Measurements from ENCODE around the gene TSPAN15.

Gene TSPAN15

GRCh38 chr10:69466158-69466490 lies 14.9 kb downstream of the TSPAN15 start:
- no peak for DNase-seq (ENCODE audit: low spot score)

GRCh38 chr10:69466689-69467088 lies 15.4 kb downstream of the TSPAN15 start:
- DNase-seq (ENCODE audit: low spot score) = peak; percentile 78

GRCh38 chr10:69467928-69468750 lies 16.9 kb downstream of the TSPAN15 start:
- DNase-seq (ENCODE audit: low spot score) = no peak

- no peak for DNase-seq (ENCODE audit: low spot score)
Observed at GRCh38 chr10:69468751-69469089, 17.5 kb downstream of the TSPAN15 start.

GRCh38 chr10:69469976-69470375 lies 18.7 kb downstream of the TSPAN15 start:
- no peak for DNase-seq (ENCODE audit: low spot score)

GRCh38 chr10:69470463-69471384 lies 19.5 kb downstream of the TSPAN15 start:
- no peak for DNase-seq (ENCODE audit: low spot score)

GRCh38 chr10:69472142-69472541 lies 20.9 kb downstream of the TSPAN15 start:
- DNase-seq (ENCODE audit: low spot score) = no peak

- DNase-seq (ENCODE audit: low spot score) = no peak
Observed at GRCh38 chr10:69472544-69472943, 21.3 kb downstream of the TSPAN15 start.

GRCh38 chr10:69473304-69473990 lies 22.2 kb downstream of the TSPAN15 start:
- DNase-seq (ENCODE audit: low spot score) = no peak

GRCh38 chr10:69474742-69475432 lies 23.6 kb downstream of the TSPAN15 start:
- DNase-seq (ENCODE audit: low spot score) = no peak

- no peak for DNase-seq (ENCODE audit: low spot score)
Observed at GRCh38 chr10:69475433-69475830, 24.2 kb downstream of the TSPAN15 start.

- DNase-seq (ENCODE audit: low spot score) = peak; percentile 75
Observed at GRCh38 chr10:69477968-69478597, 26.8 kb downstream of the TSPAN15 start.

- peak; percentile 63 for DNase-seq (ENCODE audit: low spot score)
Observed at GRCh38 chr10:69479240-69480067, 28.2 kb downstream of the TSPAN15 start.

GRCh38 chr10:69480068-69480412 lies 28.8 kb downstream of the TSPAN15 start:
- no peak for DNase-seq (ENCODE audit: low spot score)

- DNase-seq (ENCODE audit: low spot score) = no peak
Observed at GRCh38 chr10:69481305-69481704, 30.0 kb downstream of the TSPAN15 start.

- DNase-seq (ENCODE audit: low spot score) = no peak
Observed at GRCh38 chr10:69481811-69482524, 30.7 kb downstream of the TSPAN15 start.

- DNase-seq (ENCODE audit: low spot score) = no peak
Observed at GRCh38 chr10:69483963-69484362, 32.7 kb downstream of the TSPAN15 start.

GRCh38 chr10:69484736-69485135 lies 33.5 kb downstream of the TSPAN15 start:
- DNase-seq (ENCODE audit: low spot score) = no peak

- DNase-seq (ENCODE audit: low spot score) = no peak
Observed at GRCh38 chr10:69486922-69487730, 35.9 kb downstream of the TSPAN15 start.

All from globus pallidus (tissue), 1 donor.